Hematopoietic multipotent progenitor cell treated with erythropoietin and hydrocortisone succinate and interleukin-3 and kit ligand, for 17 days (in vitro differentiated cells): ENCODE results near the gene CCNJL.

Experiments used
- DNase-seq: peaks from one replicate; pipeline ENCODE4 v3.0.0-alpha.2; 2015; ENCODE audit warnings: low spot score

Gene CCNJL

GRCh38 chr5:160333721-160334120 is 21.4 kb upstream of the CCNJL start:
- DNase-seq, result no peak

- no peak for DNase-seq
Measured at GRCh38 chr5:160330212-160330611, 17.8 kb upstream of the CCNJL start.

- no peak for DNase-seq
Measured at GRCh38 chr5:160327818-160328217, 15.5 kb upstream of the CCNJL start.

- no peak for DNase-seq
Measured at GRCh38 chr5:160326981-160327380, 14.6 kb upstream of the CCNJL start.

GRCh38 chr5:160325716-160326115 is 13.4 kb upstream of the CCNJL start:
- DNase-seq, result no peak

GRCh38 chr5:160324886-160325285 is 12.5 kb upstream of the CCNJL start:
- DNase-seq, result no peak

- DNase-seq, result no peak
Measured at GRCh38 chr5:160318409-160318808, 6.0 kb upstream of the CCNJL start.

- DNase-seq, result no peak
Measured at GRCh38 chr5:160317434-160317833, 5.1 kb upstream of the CCNJL start.

- DNase-seq, result no peak
Measured at GRCh38 chr5:160315968-160316367, 3.6 kb upstream of the CCNJL start.

GRCh38 chr5:160312960-160313727 is 780 bp upstream of the CCNJL start:
- DNase-seq, result no peak

GRCh38 chr5:160311491-160312133 is 752 bp downstream of the CCNJL start:
- no peak for DNase-seq

GRCh38 chr5:160310552-160311295 is 1.6 kb downstream of the CCNJL start:
- no peak for DNase-seq

- DNase-seq, result no peak
Measured at GRCh38 chr5:160310140-160310539, 2.2 kb downstream of the CCNJL start.

GRCh38 chr5:160306696-160307095 is 5.7 kb downstream of the CCNJL start:
- DNase-seq, result no peak

- DNase-seq, result no peak
Measured at GRCh38 chr5:160305319-160305718, 7.0 kb downstream of the CCNJL start.

GRCh38 chr5:160303690-160304089 is 8.7 kb downstream of the CCNJL start:
- DNase-seq, result no peak

GRCh38 chr5:160298189-160298588 is 14.2 kb downstream of the CCNJL start:
- no peak for DNase-seq

- DNase-seq, result no peak
Measured at GRCh38 chr5:160297776-160298175, 14.6 kb downstream of the CCNJL start.

GRCh38 chr5:160297004-160297403 is 15.4 kb downstream of the CCNJL start:
- DNase-seq, result no peak

GRCh38 chr5:160296496-160296895 is 15.9 kb downstream of the CCNJL start:
- DNase-seq, result no peak

- DNase-seq, result no peak
Measured at GRCh38 chr5:160293901-160294561, 18.3 kb downstream of the CCNJL start.

- no peak for DNase-seq
Measured at GRCh38 chr5:160293386-160293785, 19.0 kb downstream of the CCNJL start.

- no peak for DNase-seq
Measured at GRCh38 chr5:160291467-160291866, 20.9 kb downstream of the CCNJL start.
